ENCODE results near the gene RBM19.

DNA sequence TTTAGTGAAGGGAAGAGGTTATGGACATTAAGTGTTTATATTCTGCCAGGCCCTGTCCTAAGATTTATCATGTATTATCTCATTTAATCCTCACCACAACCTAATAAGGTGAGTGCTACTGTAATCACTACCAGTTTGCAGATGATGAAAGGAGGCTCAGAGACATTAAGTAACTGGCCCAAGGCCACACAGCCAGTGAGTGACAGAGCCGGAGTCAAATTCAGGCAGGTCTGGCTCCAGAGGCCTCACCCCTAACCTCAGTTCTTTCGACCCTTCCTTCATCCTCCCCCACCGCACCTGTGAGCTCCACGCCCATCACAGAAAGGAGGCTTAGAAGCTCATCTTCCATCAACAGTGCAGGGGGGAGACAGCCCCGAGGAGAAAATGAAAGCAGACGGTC is 197.3 kb downstream of the RBM19 start:
- TF ChIP-seq, protein P1, sequence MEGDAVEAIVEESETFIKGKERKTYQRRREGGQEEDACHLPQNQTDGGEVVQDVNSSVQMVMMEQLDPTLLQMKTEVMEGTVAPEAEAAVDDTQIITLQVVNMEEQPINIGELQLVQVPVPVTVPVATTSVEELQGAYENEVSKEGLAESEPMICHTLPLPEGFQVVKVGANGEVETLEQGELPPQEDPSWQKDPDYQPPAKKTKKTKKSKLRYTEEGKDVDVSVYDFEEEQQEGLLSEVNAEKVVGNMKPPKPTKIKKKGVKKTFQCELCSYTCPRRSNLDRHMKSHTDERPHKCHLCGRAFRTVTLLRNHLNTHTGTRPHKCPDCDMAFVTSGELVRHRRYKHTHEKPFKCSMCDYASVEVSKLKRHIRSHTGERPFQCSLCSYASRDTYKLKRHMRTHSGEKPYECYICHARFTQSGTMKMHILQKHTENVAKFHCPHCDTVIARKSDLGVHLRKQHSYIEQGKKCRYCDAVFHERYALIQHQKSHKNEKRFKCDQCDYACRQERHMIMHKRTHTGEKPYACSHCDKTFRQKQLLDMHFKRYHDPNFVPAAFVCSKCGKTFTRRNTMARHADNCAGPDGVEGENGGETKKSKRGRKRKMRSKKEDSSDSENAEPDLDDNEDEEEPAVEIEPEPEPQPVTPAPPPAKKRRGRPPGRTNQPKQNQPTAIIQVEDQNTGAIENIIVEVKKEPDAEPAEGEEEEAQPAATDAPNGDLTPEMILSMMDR (conservative IDR thresholded peaks at IDR 0.05; ENCODE audit: low read depth, low read length), result no peak
- TF ChIP-seq RCOR1 (IDR thresholded peaks at IDR 0.05; ENCODE audit: insufficient replicate concordance, low read length), result no peak
- TF ChIP-seq, protein P2, sequence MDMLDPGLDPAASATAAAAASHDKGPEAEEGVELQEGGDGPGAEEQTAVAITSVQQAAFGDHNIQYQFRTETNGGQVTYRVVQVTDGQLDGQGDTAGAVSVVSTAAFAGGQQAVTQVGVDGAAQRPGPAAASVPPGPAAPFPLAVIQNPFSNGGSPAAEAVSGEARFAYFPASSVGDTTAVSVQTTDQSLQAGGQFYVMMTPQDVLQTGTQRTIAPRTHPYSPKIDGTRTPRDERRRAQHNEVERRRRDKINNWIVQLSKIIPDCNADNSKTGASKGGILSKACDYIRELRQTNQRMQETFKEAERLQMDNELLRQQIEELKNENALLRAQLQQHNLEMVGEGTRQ (IDR thresholded peaks at IDR 0.05; ENCODE audit: low read depth, low read length), result no peak
